ENCODE measurements around the gene KLHDC4. TPM values are rescaled to one million over a fixed set of nuclear protein-coding genes. Genes with fewer than 3 reads are reported as not detected.

The KLHDC4 gene
- total RNA-seq, 2 donors from 2014 or later: 21.8 to 79.4 TPM

GRCh38 chr16:87725596-87726235, 40.1 kb downstream of the KLHDC4 start:
- no peak for DNase-seq
- no peaks in the 10 kb centered on the region for H3K27me3 ChIP-seq
- H3K4me3 ChIP-seq: no peak overlapping the region
- H3K4me1 ChIP-seq: no peaks in the 10 kb centered on the region
- no peaks in the 10 kb centered on the region for H3K36me3 ChIP-seq
- no peaks in the 10 kb centered on the region for H3K9me3 ChIP-seq
- H3K27ac ChIP-seq: no peak overlapping the region
- intact Hi-C loops (cut with DNase I): no loop called here
- H3K9ac ChIP-seq (ENCODE audit: low read depth in 2 of 2, low read length in 2 of 2): no peak overlapping the region
- TF ChIP-seq CTCF (IDR thresholded peaks at IDR 0.05): no peak

DNA sequence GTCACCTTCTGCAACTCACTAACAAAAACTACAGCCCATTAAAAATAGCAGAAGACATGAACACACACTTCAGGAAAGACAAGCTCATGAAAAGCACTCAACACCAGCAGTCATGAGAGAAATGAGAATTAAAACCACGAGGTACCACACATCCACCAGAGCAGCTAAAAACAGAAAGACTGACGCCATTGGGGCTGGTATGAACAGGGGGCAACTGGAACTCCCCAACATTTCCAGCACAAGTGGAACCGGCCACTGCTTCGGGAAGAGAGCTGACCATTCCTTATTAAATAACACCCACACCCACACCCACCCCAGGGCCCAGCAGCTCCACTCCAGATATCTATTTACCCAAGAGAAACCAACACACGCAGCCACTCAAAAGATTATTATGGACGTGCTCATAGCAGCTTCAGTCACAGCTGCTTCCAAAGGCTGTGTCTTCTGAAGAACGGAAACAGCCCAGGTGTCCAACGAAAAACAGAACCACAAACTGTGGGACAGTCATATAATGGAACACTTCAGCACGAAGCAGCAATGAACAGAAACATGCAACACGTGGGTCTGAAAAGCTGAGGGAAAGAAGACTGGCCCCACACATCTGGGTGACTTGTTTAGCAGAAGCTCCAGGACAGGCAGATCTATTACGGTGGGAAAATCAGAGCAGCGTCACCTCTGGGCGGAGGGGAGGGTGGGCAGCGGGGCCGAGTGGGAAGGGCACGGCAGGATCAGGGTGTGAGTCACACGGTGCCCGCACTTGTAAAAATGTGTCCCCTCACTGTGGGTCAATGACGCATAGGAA, 41.1 kb downstream of the KLHDC4 start:
- no peaks in the 10 kb centered on the region for H3K4me1 ChIP-seq
- no peak for DNase-seq
- H3K9ac ChIP-seq (ENCODE audit: low read depth in 2 of 2, low read length in 2 of 2): no peak overlapping the region
- no peak overlapping the region for H3K27ac ChIP-seq
- H3K4me3 ChIP-seq: no peak overlapping the region
- H3K36me3 ChIP-seq: no peaks in the 10 kb centered on the region
- no peaks in the 10 kb centered on the region for H3K27me3 ChIP-seq
- intact Hi-C loops (cut with DNase I): no loop called here
- TF ChIP-seq CTCF (IDR thresholded peaks at IDR 0.05): no peak
- H3K9me3 ChIP-seq: no peaks in the 10 kb centered on the region

DNA sequence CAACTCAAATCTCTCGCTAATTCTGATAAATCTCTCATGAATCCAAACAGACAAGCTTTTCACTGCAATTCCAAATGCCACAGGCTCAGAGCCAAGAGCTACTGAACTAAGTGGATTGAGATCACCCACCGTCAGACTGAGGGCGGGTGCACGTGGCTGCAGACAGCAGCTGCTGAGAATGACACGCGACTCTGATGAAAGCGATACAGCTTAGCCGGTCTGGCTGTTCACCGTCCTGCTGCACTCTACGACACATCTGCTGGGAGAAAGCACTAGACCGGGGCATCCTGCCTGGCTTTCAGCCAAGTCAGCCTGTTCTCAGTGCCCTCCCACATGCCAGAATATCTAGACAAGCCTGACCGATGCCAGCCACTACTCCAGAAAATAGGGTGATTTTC, 42.6 kb downstream of the KLHDC4 start:
- Histone ChIP-seq H3K27me3 (no peaks in the 10 kb centered on the region), H3K36me3 (no peaks in the 10 kb centered on the region), H3K9ac (ENCODE audit: low read depth in 2 of 2, low read length in 2 of 2) (no peak overlapping the region), H3K4me1 (no peaks in the 10 kb centered on the region), H3K9me3 (no peaks in the 10 kb centered on the region), H3K4me3 (no peak overlapping the region), H3K27ac (no peak overlapping the region)
- TF ChIP-seq CTCF (IDR thresholded peaks at IDR 0.05): no peak
- intact Hi-C loops (cut with DNase I): no loop called here
- no peak for DNase-seq

DNA sequence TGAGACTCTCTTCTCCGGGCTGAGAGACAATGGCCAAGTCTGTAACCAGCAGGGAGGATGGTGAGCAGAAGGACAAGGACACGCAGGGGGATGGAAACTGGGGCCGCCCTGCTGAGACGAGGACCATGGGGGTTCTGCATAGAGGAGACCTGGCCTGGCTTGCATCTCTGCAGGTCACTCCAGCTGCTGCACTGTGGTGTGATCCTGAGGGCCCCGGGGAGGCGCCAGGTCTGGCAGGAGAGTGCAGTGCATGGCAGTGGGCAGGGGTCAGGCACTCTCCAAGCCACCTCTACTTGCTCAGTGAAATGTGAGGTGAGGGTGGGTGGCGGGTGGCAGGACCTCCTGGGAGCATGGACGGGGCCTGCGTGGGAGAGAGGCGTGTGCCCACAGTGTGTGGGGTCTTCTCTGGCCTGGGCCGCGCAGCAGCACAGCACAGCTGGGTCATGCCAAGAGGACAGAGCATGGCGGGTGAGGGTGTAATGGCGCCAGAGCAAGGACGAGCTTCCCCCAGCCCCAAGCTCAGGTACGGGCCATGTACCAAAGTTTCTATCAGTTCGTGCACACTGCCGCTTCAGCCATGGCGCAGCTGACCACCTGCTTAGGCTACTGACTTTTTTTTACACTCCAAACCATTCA, 43.1 kb downstream of the KLHDC4 start:
- Histone ChIP-seq H3K27me3 (no peaks in the 10 kb centered on the region), H3K9me3 (no peaks in the 10 kb centered on the region), H3K27ac (no peak overlapping the region), H3K9ac (ENCODE audit: low read depth in 2 of 2, low read length in 2 of 2) (no peak overlapping the region), H3K4me1 (no peaks in the 10 kb centered on the region), H3K4me3 (no peak overlapping the region), H3K36me3 (no peaks in the 10 kb centered on the region)
- intact Hi-C loops (cut with DNase I): no loop called here
- TF ChIP-seq CTCF (IDR thresholded peaks at IDR 0.05): no peak
- no peak for DNase-seq

GRCh38 chr16:87721622-87722585, 43.9 kb downstream of the KLHDC4 start:
- Histone ChIP-seq H3K4me1 (no peaks in the 10 kb centered on the region), H3K27ac (no peak overlapping the region), H3K36me3 (no peaks in the 10 kb centered on the region), H3K9ac (ENCODE audit: low read depth in 2 of 2, low read length in 2 of 2) (no peak overlapping the region), H3K4me3 (no peak overlapping the region), H3K9me3 (no peaks in the 10 kb centered on the region), H3K27me3 (no peaks in the 10 kb centered on the region)
- TF ChIP-seq CTCF (IDR thresholded peaks at IDR 0.05): no peak
- intact Hi-C loops (cut with DNase I): no loop called here
- no peak for DNase-seq
